Hematopoietic multipotent progenitor cell treated with erythropoietin and hydrocortisone succinate and interleukin-3 and kit ligand, for 6 days (in vitro differentiated cells): ENCODE measurements around the gene PRR14.
"Not testable (repeated sequence)": the region's sequence is repeated elsewhere in the genome, so short reads cannot be mapped to it uniquely, and the experiment has no call there.

Experiments
- DNase-seq: peaks from one replicate; pipeline ENCODE4 v3.0.0-alpha.2; 2015

PRR14 gene

GRCh38 chr16:30633526-30633925, 17.2 kb upstream of the PRR14 start:
- no peak for DNase-seq

GRCh38 chr16:30636599-30636998, 14.2 kb upstream of the PRR14 start:
- no peak for DNase-seq

- not testable (repeated sequence) for DNase-seq
Observed at GRCh38 chr16:30637139-30637538, 13.6 kb upstream of the PRR14 start.

GRCh38 chr16:30637944-30638343, 12.8 kb upstream of the PRR14 start:
- DNase-seq = peak; percentile 90

GRCh38 chr16:30641378-30641982, 9.3 kb upstream of the PRR14 start:
- peak; percentile 82 for DNase-seq

GRCh38 chr16:30644334-30644830, 6.4 kb upstream of the PRR14 start:
- DNase-seq = no peak

- no peak for DNase-seq
Observed at GRCh38 chr16:30645727-30646126, 5.0 kb upstream of the PRR14 start.

- DNase-seq = no peak
Observed at GRCh38 chr16:30647274-30647571, 3.5 kb upstream of the PRR14 start.

- DNase-seq = peak; percentile 62
Observed at GRCh38 chr16:30649725-30650368, 913 bp upstream of the PRR14 start.

- DNase-seq = peak; percentile 86
Observed at GRCh38 chr16:30651124-30652004, 604 bp downstream of the PRR14 start.

- no peak for DNase-seq
Observed at GRCh38 chr16:30652005-30652296, 1.2 kb downstream of the PRR14 start.

GRCh38 chr16:30652718-30653117, 2.0 kb downstream of the PRR14 start:
- DNase-seq = no peak

- no peak for DNase-seq
Observed at GRCh38 chr16:30654856-30655255, 4.1 kb downstream of the PRR14 start.

GRCh38 chr16:30655815-30656347, 5.1 kb downstream of the PRR14 start:
- DNase-seq = no peak

- no peak for DNase-seq
Observed at GRCh38 chr16:30656388-30656787, 5.6 kb downstream of the PRR14 start.

- DNase-seq = no peak
Observed at GRCh38 chr16:30656974-30657865, 6.5 kb downstream of the PRR14 start.

GRCh38 chr16:30657866-30658730, 7.3 kb downstream of the PRR14 start, which contains the start of gene FBRS:
Gene FBRS, plus strand, starts transcription at chr16:30658431. Its CDS starts 1,088 bp downstream, at chr16:30659519.
- peak; percentile 100 for DNase-seq

GRCh38 chr16:30658731-30659506, 8.2 kb downstream of the PRR14 start:
- DNase-seq = peak; percentile 98

GRCh38 chr16:30659507-30660423, 9.0 kb downstream of the PRR14 start:
- peak; percentile 47 for DNase-seq
